Esophagus squamous epithelium (tissue), 5 donors: ENCODE results near the gene PREP. TPM values are rescaled to one million over a fixed set of nuclear protein-coding genes. Genes with fewer than 3 reads are reported as not detected.

Experiments
- DNase-seq: peaks from one replicate; lab custom pipeline; 2025; lab: John Stamatoyannopoulos, UW
- H3K27ac ChIP-seq, 4 donors: fragments of 200-600 bp; sonication (generic); one replicate each; pipeline ENCODE4 v1.5.1; 2016 to 2019; ENCODE audit warnings: mild to moderate bottlenecking in 1 of 4
- H3K27me3 ChIP-seq, 4 donors: fragments of 200-600 bp; sonication (generic); 1 replicate in 3 of 4; 2 replicates in 1 of 4; pipeline versions ENCODE4 v1.5.1 to v1.6.0; 2017 to 2021; ENCODE audit warnings: antibody characterized with exemption in 1 of 4
- H3K36me3 ChIP-seq, 3 donors: fragments of 200-600 bp; sonication (generic); one replicate each; pipeline ENCODE4 v1.5.1; 2016 to 2019
- H3K4me1 ChIP-seq, 3 donors: fragments of 200-600 bp; sonication (generic); one replicate each; pipeline ENCODE4 v1.5.1; 2017 to 2019
- H3K4me3 ChIP-seq, 4 donors: fragments of 200-600 bp; sonication (generic); 1 replicate in 3 of 4; 2 replicates in 1 of 4; pipeline ENCODE4 v1.5.1; 2016 to 2019; ENCODE audit warnings: mild to moderate bottlenecking in 2 of 4, moderate library complexity in 1 of 4
- H3K9me3 ChIP-seq, 3 donors: fragments of 200-600 bp; sonication (generic); one replicate each; pipeline ENCODE4 v1.5.1; 2016 to 2019
- CTCF ChIP-seq, 6 experiments: fragments of 450-650 bp in 4 of 6; fragments of 200-600 bp in 2 of 6; sonication (generic) in 2 of 6; IDR thresholded peaks; one replicate each; pipeline ENCODE4 v1.5.1; 2016 to 2019; ENCODE audit warnings: antibody characterized with exemption in 6 of 6, mild to moderate bottlenecking in 4 of 6, moderate library complexity in 4 of 6
- POLR2A ChIP-seq, 4 donors: fragments of 450-650 bp; IDR thresholded peaks; one replicate each; pipeline ENCODE4 v1.6.1; 2017; ENCODE audit warnings: antibody characterized with exemption in 4 of 4, mild to moderate bottlenecking in 4 of 4, moderate library complexity in 3 of 4
- WGBS, 2 donors: methylation state at CpG; one replicate each; pipeline ENCODE4 v1.1.5; 2018; 5-methylcytosine and 5-hydroxymethylcytosine counted together
- intact Hi-C: fragments of 100-400 bp; cut with DNase I; formaldehyde crosslinking; loops from one replicate; pipeline ENCODE4 v1.15.0; 2022
- total RNA-seq, 4 donors: library from RNA; depleted of rRNA; stranded (reverse); fragments of >200 nt; gene quantifications; one replicate each; pipeline ENCODE4 v1.1.0, GENCODE V29; 2016
- donor health status: DM: yes; HTN: yes; CAD: no.

PREP gene
- total RNA-seq, 4 donors from 2014 or later = 11.9 to 28.0 (median 19.6) TPM

GRCh38 chr6:105301072-105301503, 101.8 kb downstream of the PREP start:
- intact Hi-C loops = no loop called here
- TF ChIP-seq CTCF (IDR thresholded peaks at IDR 0.05) (no peak), POLR2A (IDR thresholded peaks at IDR 0.05) (no peak)
- no peak overlapping the region for H3K4me3 ChIP-seq
- peaks cover 0 to 30% (median 0%) of the 10 kb centered on the region in 3 donors for H3K36me3 ChIP-seq
- H3K27ac ChIP-seq = no peak overlapping the region
- H3K9me3 ChIP-seq = no peaks in the 10 kb centered on the region
- H3K27me3 ChIP-seq = no peaks in the 10 kb centered on the region
- no peak for DNase-seq
- H3K4me1 ChIP-seq = no peaks in the 10 kb centered on the region
- 84 to 86% methylated on average over 4 of the region's 4 CpGs for WGBS, 2 donors

GRCh38 chr6:105300090-105300489, 102.8 kb downstream of the PREP start:
- no peak for DNase-seq
- H3K4me3 ChIP-seq = no peak overlapping the region
- H3K4me1 ChIP-seq = no peaks in the 10 kb centered on the region
- no peak overlapping the region for H3K27ac ChIP-seq
- TF ChIP-seq CTCF (IDR thresholded peaks at IDR 0.05) (no peak), POLR2A (IDR thresholded peaks at IDR 0.05) (no peak)
- intact Hi-C loops = no loop called here
- peaks cover 0 to 28% (median 0%) of the 10 kb centered on the region in 3 donors for H3K36me3 ChIP-seq
- H3K27me3 ChIP-seq = no peaks in the 10 kb centered on the region
- H3K9me3 ChIP-seq = no peaks in the 10 kb centered on the region
- 87 to 95% methylated on average over 4 to 5 of the region's 5 CpGs for WGBS, 2 donors

- TF ChIP-seq POLR2A (IDR thresholded peaks at IDR 0.05) (no peak), CTCF (IDR thresholded peaks at IDR 0.05) (no peak)
- Histone ChIP-seq H3K9me3 (no peaks in the 10 kb centered on the region), H3K27ac (no peak overlapping the region), H3K36me3 (peaks cover 0 to 21% (median 0%) of the 10 kb centered on the region in 3 donors), H3K4me1 (no peaks in the 10 kb centered on the region), H3K27me3 (no peaks in the 10 kb centered on the region), H3K4me3 (no peak overlapping the region)
- 69 to 90% methylated on average over 2 of the region's 2 CpGs for WGBS, 2 donors
- no peak for DNase-seq
- intact Hi-C loops = no loop called here
Measured at GRCh38 chr6:105294129-105294528, 108.8 kb downstream of the PREP start.

GRCh38 chr6:105292689-105293339, 110.1 kb downstream of the PREP start:
- intact Hi-C loops = no loop called here
- H3K4me1 ChIP-seq = no peaks in the 10 kb centered on the region
- H3K36me3 ChIP-seq = peaks cover 0 to 26% (median 0%) of the 10 kb centered on the region in 3 donors
- WGBS, 2 donors = 93 to 98% methylated on average over 4 of the region's 4 CpGs
- H3K4me3 ChIP-seq = no peak overlapping the region
- no peaks in the 10 kb centered on the region for H3K27me3 ChIP-seq
- TF ChIP-seq CTCF (IDR thresholded peaks at IDR 0.05) = no peak
- no peak for TF ChIP-seq POLR2A (IDR thresholded peaks at IDR 0.05)
- no peak for DNase-seq
- H3K9me3 ChIP-seq = no peaks in the 10 kb centered on the region
- H3K27ac ChIP-seq = no peak overlapping the region

GRCh38 chr6:105291525-105291924, 111.4 kb downstream of the PREP start:
- no peaks in the 10 kb centered on the region for H3K27me3 ChIP-seq
- WGBS, 2 donors = 92 to 100% methylated on average over 1 of the region's 1 CpG
- H3K4me3 ChIP-seq = no peak overlapping the region
- H3K4me1 ChIP-seq = no peaks in the 10 kb centered on the region
- H3K36me3 ChIP-seq = peaks cover 0 to 34% (median 0%) of the 10 kb centered on the region in 3 donors
- no peak for DNase-seq
- no peak overlapping the region for H3K27ac ChIP-seq
- intact Hi-C loops = no loop called here
- no peaks in the 10 kb centered on the region for H3K9me3 ChIP-seq
- TF ChIP-seq CTCF (IDR thresholded peaks at IDR 0.05) = no peak
